Hematopoietic multipotent progenitor cell treated with erythropoietin and hydrocortisone succinate and interleukin-3 and kit ligand, for 4 days (in vitro differentiated cells): Measurements from ENCODE around the gene GRIN3B.

ENCODE experiments used
- DNase-seq: peaks from one replicate; pipeline ENCODE4 v3.0.0-alpha.2; 2015

The GRIN3B gene

GRCh38 chr19:1046117-1046626 is 46.0 kb downstream of the GRIN3B start:
- no peak for DNase-seq

GRCh38 chr19:1046836-1047695 is 46.8 kb downstream of the GRIN3B start:
- peak; percentile 59 for DNase-seq

- DNase-seq = no peak
Measured at GRCh38 chr19:1047696-1048147, 47.5 kb downstream of the GRIN3B start.

- no peak for DNase-seq
Measured at GRCh38 chr19:1049106-1049505, 48.9 kb downstream of the GRIN3B start.

- DNase-seq = peak; percentile 37
Measured at GRCh38 chr19:1049800-1050199, 49.6 kb downstream of the GRIN3B start.

- DNase-seq = no peak
Measured at GRCh38 chr19:1050989-1051788, 51.0 kb downstream of the GRIN3B start.

- no peak for DNase-seq
Measured at GRCh38 chr19:1051791-1052190, 51.6 kb downstream of the GRIN3B start.

- no peak for DNase-seq
Measured at GRCh38 chr19:1052349-1052975, 52.2 kb downstream of the GRIN3B start.

- no peak for DNase-seq
Measured at GRCh38 chr19:1053176-1054101, 53.2 kb downstream of the GRIN3B start.

- no peak for DNase-seq
Measured at GRCh38 chr19:1054102-1055027, 54.1 kb downstream of the GRIN3B start.

- DNase-seq = no peak
Measured at GRCh38 chr19:1055028-1055425, 54.8 kb downstream of the GRIN3B start.

GRCh38 chr19:1055886-1056620 is 55.8 kb downstream of the GRIN3B start:
- no peak for DNase-seq

- DNase-seq = peak; percentile 77
Measured at GRCh38 chr19:1057176-1057855, 57.1 kb downstream of the GRIN3B start.

GRCh38 chr19:1058112-1058511 is 57.9 kb downstream of the GRIN3B start:
- DNase-seq = no peak
